A549 (cell line): ENCODE data around the gene DIO1. TPM values are rescaled to one million over a fixed set of nuclear protein-coding genes. Genes with fewer than 3 reads are reported as not detected.

Experiments
- ATAC-seq, 2 experiments: fragments of 200-7000 bp in 1 of 2; fragments of >200 bp in 1 of 2; cut with Nextera tagmentation in 1 of 2; cut with Tn5 transposase in 1 of 2; 3 replicates each; pipeline versions ENCODE4 v1.8.0 to v1.9.1; 2018 to 2020; ENCODE audit warnings: mild to moderate bottlenecking in 1 of 2, moderate library complexity in 1 of 2
- CTCF ChIA-PET: fragments of 300-600 bp; sonication (Branson Sonifier 250); formaldehyde crosslinking; extraction: SDS; loops from one replicate; lab custom pipeline; 2021; ENCODE audit warnings: antibody characterized with exemption, inconsistent platforms; lab: Yijun Ruan, JAX
- POLR2A ChIA-PET: fragments of 350-600 bp; formaldehyde crosslinking; extraction: SDS; loops from one replicate; lab custom pipeline; 2021; ENCODE audit warnings: antibody characterized with exemption, inconsistent platforms; lab: Yijun Ruan, JAX
- DNase-seq, 2 experiments: peaks; one replicate each; pipeline versions ENCODE4 v3.0.0 to v3.0.0-alpha.2; 2011 to 2016; ENCODE audit warnings: low read depth in 1 of 2, low spot score in 1 of 2
- FAIRE-seq: peaks from 2 replicates; lab custom pipeline; 2011; peaks lifted over from hg19 to GRCh38; lab: Jason Lieb, UNC
- H3K27ac ChIP-seq, 2 experiments: fragments of >200 bp; sonication (Bioruptor Twin); formaldehyde crosslinking; 3 replicates each; pipeline ENCODE4 v1.5.1; 2016 to 2017
- H3K4me1 ChIP-seq: fragments of >200 bp; sonication (Bioruptor Twin); formaldehyde crosslinking; 3 replicates; pipeline ENCODE4 v1.6.1; 2016
- H3K4me2 ChIP-seq: fragments of >200 bp; sonication (Bioruptor Twin); formaldehyde crosslinking; 3 replicates; pipeline ENCODE4 v1.6.1; 2016
- H3K4me3 ChIP-seq: fragments of >200 bp; sonication (Bioruptor Twin); formaldehyde crosslinking; 3 replicates; pipeline ENCODE4 v1.5.1; 2016
- H3K9me3 ChIP-seq: fragments of >200 bp; sonication (Bioruptor Twin); formaldehyde crosslinking; 3 replicates; pipeline ENCODE4 v1.6.1; 2016
- CBX2 ChIP-seq: fragments of 200-600 bp; sonication (generic); IDR thresholded peaks from 2 replicates; pipeline ENCODE4 v1.6.1; 2016; ENCODE audit warnings: low read depth, mild to moderate bottlenecking, borderline replicate concordance
- CBX8 ChIP-seq: fragments of 200-600 bp; sonication (generic); IDR thresholded peaks from 2 replicates; pipeline ENCODE4 v1.6.1; 2016
- CHD2 ChIP-seq: fragments of 150-350 bp; IDR thresholded peaks from 2 replicates; pipeline ENCODE4 v1.6.1; 2014; ENCODE audit warnings: low read length; ENCODE audit not compliant: partially characterized antibody
- EHF ChIP-seq: fragments of 250-450 bp; sonication (Bioruptor Pico); IDR thresholded peaks from 2 replicates; pipeline ENCODE4 v1.5.0; 2020; ENCODE audit warnings: mild to moderate bottlenecking
- EHMT2 ChIP-seq: fragments of 200-600 bp; sonication (generic); IDR thresholded peaks from 2 replicates; pipeline ENCODE4 v1.6.1; 2016; ENCODE audit warnings: antibody characterized with exemption, low read depth, mild to moderate bottlenecking, moderate library complexity
- FOSL2 ChIP-seq, 2 experiments: fragments of 450-650 bp in 1 of 2; fragments of >200 bp in 1 of 2; sonication (Bioruptor Twin) in 1 of 2; formaldehyde crosslinking; IDR thresholded peaks; 2 replicates each; pipeline versions ENCODE4 v1.5.0 to v1.6.1; 2016 to 2020; ENCODE audit warnings: mild to moderate bottlenecking in 1 of 2, moderate library complexity in 1 of 2
- FOXS1 ChIP-seq: fragments of 250-450 bp; sonication (Bioruptor Pico); IDR thresholded peaks from 2 replicates; pipeline ENCODE4 v1.5.0; 2020; ENCODE audit warnings: mild to moderate bottlenecking, moderate library complexity
- GATA3 ChIP-seq: IDR thresholded peaks from 2 replicates; pipeline ENCODE4 v1.6.1; 2012; ENCODE audit warnings: borderline replicate concordance
- HDAC2 ChIP-seq: fragments of 200-600 bp; sonication (generic); IDR thresholded peaks from 2 replicates; pipeline ENCODE4 v1.6.1; 2016
- JUN ChIP-seq, 2 experiments: fragments of >200 bp; sonication (Bioruptor Twin); formaldehyde crosslinking; IDR thresholded peaks; 2 replicates in 1 of 2; 3 replicates in 1 of 2; pipeline ENCODE4 v1.6.1; 2016 to 2017
- KDM1A ChIP-seq: fragments of 200-600 bp; sonication (generic); IDR thresholded peaks from 2 replicates; pipeline ENCODE4 v1.6.1; 2016; ENCODE audit warnings: low read depth, mild to moderate bottlenecking
- MAZ ChIP-seq: fragments of 150-350 bp; IDR thresholded peaks from 2 replicates; pipeline ENCODE4 v1.6.1; 2014; ENCODE audit warnings: antibody characterized with exemption, low read depth, low read length, borderline replicate concordance
- NPAS2 ChIP-seq: fragments of 250-450 bp; sonication (Bioruptor Pico); IDR thresholded peaks from 2 replicates; pipeline ENCODE4 v1.8.0; 2022; ENCODE audit warnings: mild to moderate bottlenecking, moderate library complexity, borderline replicate concordance
- PHF8 ChIP-seq: fragments of 200-600 bp; sonication (generic); IDR thresholded peaks from 2 replicates; pipeline ENCODE4 v1.6.1; 2016; ENCODE audit warnings: low read depth, mild to moderate bottlenecking, antibody characterized with exemption, moderate library complexity, borderline replicate concordance
- POLR2A ChIP-seq: IDR thresholded peaks from 2 replicates; pipeline ENCODE4 v1.6.1; 2012; ENCODE audit warnings: mild to moderate bottlenecking, low read length
- POLR2AphosphoS2 ChIP-seq: conservative IDR thresholded peaks from 2 replicates; pipeline ENCODE4 v1.6.1; 2012; ENCODE audit warnings: low read length, improper control_type of control experiment, inconsistent platforms
- RAD21 ChIP-seq, 2 experiments: fragments of >200 bp in 1 of 2; sonication (Bioruptor Twin) in 1 of 2; formaldehyde crosslinking in 1 of 2; IDR thresholded peaks in 1 of 2; conservative IDR thresholded peaks in 1 of 2; 2 replicates in 1 of 2; 3 replicates in 1 of 2; pipeline ENCODE4 v1.6.1; 2012 to 2018; ENCODE audit warnings: inconsistent platforms in 1 of 2
- RARB ChIP-seq: fragments of 250-450 bp; sonication (Bioruptor Pico); IDR thresholded peaks from 2 replicates; pipeline ENCODE4 v1.8.0; 2021; ENCODE audit warnings: mild to moderate bottlenecking, moderate library complexity
- RFX5 ChIP-seq: fragments of 450-650 bp; IDR thresholded peaks from 2 replicates; pipeline ENCODE4 v1.7.1; 2014; ENCODE audit warnings: antibody characterized with exemption, mild to moderate bottlenecking, moderate library complexity
- RNF2 ChIP-seq: fragments of 200-600 bp; sonication (generic); IDR thresholded peaks from 2 replicates; pipeline ENCODE4 v1.6.1; 2016; ENCODE audit warnings: low read depth, mild to moderate bottlenecking, antibody characterized with exemption, moderate library complexity, borderline replicate concordance
- WGBS: methylation state at CpG from one replicate; pipeline ENCODE4 v1.1.6; 2017; ENCODE audit errors: missing lambda C conversion rate; 5-methylcytosine and 5-hydroxymethylcytosine counted together
- polyA plus RNA-seq, 4 experiments: library from polyadenylated mRNA; depleted of rRNA in 3 of 4; stranded (reverse); fragments of >200 nt; fragmentation: RNase III in 1 of 4; extraction: RNeasy Plus Mini Kit Qiagen cat#74134 plus additional on column Dnase treatment in 1 of 4; gene quantifications; 2 replicates in 3 of 4; 3 replicates in 1 of 4; pipeline ENCODE4 v1.2.3, GENCODE V29; 2011 to 2017
- TF ChIP-seq, protein P1 (sequence below): IDR thresholded peaks from 2 replicates; pipeline ENCODE4 v1.6.1; 2012
- TF ChIP-seq, protein P2 (sequence below): fragments of 250-450 bp; sonication (Bioruptor Pico); IDR thresholded peaks from 2 replicates; pipeline ENCODE4 v1.5.0; 2021; ENCODE audit warnings: mild to moderate bottlenecking, moderate library complexity, borderline replicate concordance
- TF ChIP-seq, protein P3 (sequence below): fragments of 450-650 bp; IDR thresholded peaks from 2 replicates; pipeline ENCODE4 v1.6.1; 2014; ENCODE audit warnings: antibody characterized with exemption
- TF ChIP-seq, protein P4 (sequence below): fragments of 200-600 bp; sonication (generic); IDR thresholded peaks from 2 replicates; pipeline ENCODE4 v1.6.1; 2016; ENCODE audit warnings: antibody characterized with exemption, mild to moderate bottlenecking, moderate library complexity

DIO1 gene
- polyA plus RNA-seq, 2 of the 4 experiments (the other 2 are of a cell fraction) = 0.13 TPM; not detected in 1

DNA sequence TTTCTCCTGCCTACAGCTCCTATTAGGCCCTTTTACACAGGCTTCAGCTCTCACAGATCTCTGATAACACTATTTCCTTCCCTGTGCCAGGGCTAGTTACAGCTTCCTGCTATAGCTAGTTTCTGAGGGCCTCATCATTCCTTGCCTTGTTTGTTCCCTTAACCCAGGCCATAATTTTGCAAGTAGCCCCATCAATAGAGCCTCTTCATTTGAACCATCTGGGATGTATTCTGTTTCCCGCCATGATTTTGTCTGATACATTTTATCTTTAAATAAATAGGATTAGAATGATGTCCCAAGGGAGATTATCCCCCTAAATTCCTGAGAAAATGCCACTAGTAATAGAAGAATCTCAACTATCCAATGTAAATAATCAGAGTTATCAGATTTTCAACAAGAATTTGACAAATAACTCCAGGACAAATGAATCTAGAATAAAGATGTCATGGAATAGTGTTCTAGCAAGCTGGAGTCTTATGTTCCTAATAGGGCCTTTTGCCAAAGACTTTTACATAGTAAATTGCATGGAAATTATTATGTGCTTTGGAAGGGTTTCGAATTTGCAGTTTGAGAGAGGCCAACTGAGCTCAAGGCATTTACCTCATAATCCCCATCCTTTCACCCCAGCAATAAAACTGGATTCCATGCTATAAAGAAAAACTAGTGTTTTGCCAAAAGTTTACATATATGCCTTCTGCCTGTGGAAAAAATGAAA, 35.4 kb downstream of the DIO1 start:
- ATAC-seq (no peak), FAIRE-seq (no peak), DNase-seq (no peak)
- H3K9me3 ChIP-seq = peaks cover 15% of the 10 kb centered on the region; the same call in 2 of the 3 replicates
- TF ChIP-seq EHF (CRISPR knock-in tag) = no peak
- no peak for TF ChIP-seq RFX5
- TF ChIP-seq RARB (CRISPR knock-in tag) = no peak
- no peak for TF ChIP-seq HDAC2
- TF ChIP-seq KDM1A = no peak
- no peak for TF ChIP-seq MAZ
- no peak for TF ChIP-seq GATA3
- TF ChIP-seq, protein P1, sequence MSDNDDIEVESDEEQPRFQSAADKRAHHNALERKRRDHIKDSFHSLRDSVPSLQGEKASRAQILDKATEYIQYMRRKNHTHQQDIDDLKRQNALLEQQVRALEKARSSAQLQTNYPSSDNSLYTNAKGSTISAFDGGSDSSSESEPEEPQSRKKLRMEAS = no peak
- no peak for TF ChIP-seq POLR2A
- TF ChIP-seq RNF2 = no peak
- TF ChIP-seq FOSL2 (IDR thresholded peaks at IDR 0.05) = no peak
- TF ChIP-seq FOSL2 (CRISPR knock-in tag; IDR thresholded peaks at IDR 0.05) = no peak
- TF ChIP-seq CBX2 = no peak
- TF ChIP-seq CHD2 = no peak
- TF ChIP-seq NPAS2 (CRISPR knock-in tag) = no peak
- no peak for TF ChIP-seq JUN (IDR thresholded peaks at IDR 0.05)
- no peak overlapping the region for H3K27ac ChIP-seq
- ChIA-PET POLR2A (no interaction called here), CTCF (interaction anchor here (0.7 kb wide), 1 partner anchor 534 kb away, joined by 4 read pairs; no protein-coding TSS in a partner anchor)
- H3K4me1 ChIP-seq = no peaks in the 10 kb centered on the region
- 85% methylated on average over 2 of the region's 2 CpGs for WGBS
- no peak overlapping the region for H3K4me2 ChIP-seq
- no peak overlapping the region for H3K4me3 ChIP-seq

DNA sequence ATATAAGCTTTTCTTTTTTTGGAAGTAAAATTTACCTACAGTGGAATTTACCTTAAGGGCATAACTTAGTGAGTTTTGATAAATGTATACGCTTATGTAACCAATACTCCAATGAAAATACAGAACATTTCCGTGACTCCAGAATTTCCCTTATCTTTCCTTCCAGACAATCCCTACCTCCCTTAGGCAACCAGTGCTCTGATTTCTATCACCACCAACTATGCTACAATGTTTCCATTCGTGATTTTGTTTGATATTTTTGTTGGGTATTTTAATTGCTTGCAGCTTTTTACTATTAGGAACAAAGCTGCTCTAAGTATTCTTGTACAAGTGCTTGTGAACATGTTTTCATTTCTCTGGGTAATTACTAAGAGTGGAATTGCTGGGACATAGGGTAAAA, 36.9 kb downstream of the DIO1 start:
- Histone ChIP-seq H3K4me1 (no peaks in the 10 kb centered on the region), H3K4me3 (no peak overlapping the region), H3K9me3 (peaks cover 28% of the 10 kb centered on the region; the same call in 2 of the 3 replicates), H3K27ac (no peak overlapping the region), H3K4me2 (no peak overlapping the region)
- no peak for DNase-seq
- no peak for TF ChIP-seq RFX5
- TF ChIP-seq NPAS2 (CRISPR knock-in tag) = no peak
- TF ChIP-seq POLR2AphosphoS2 = no peak
- no peak for TF ChIP-seq HDAC2
- TF ChIP-seq JUN (IDR thresholded peaks at IDR 0.05) = no peak
- TF ChIP-seq, protein P2, sequence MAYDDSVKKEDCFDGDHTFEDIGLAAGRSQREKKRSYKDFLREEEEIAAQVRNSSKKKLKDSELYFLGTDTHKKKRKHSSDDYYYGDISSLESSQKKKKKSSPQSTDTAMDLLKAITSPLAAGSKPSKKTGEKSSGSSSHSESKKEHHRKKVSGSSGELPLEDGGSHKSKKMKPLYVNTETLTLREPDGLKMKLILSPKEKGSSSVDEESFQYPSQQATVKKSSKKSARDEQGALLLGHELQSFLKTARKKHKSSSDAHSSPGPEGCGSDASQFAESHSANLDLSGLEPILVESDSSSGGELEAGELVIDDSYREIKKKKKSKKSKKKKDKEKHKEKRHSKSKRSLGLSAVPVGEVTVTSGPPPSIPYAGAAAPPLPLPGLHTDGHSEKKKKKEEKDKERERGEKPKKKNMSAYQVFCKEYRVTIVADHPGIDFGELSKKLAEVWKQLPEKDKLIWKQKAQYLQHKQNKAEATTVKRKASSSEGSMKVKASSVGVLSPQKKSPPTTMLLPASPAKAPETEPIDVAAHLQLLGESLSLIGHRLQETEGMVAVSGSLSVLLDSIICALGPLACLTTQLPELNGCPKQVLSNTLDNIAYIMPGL (CRISPR knock-in tag) = no peak
- ChIA-PET CTCF (interaction anchor here (1.2 kb wide), 1 partner anchor 14 kb away, joined by 3 read pairs; no protein-coding TSS in a partner anchor), POLR2A (no interaction called here)
- no peak for ATAC-seq
- no peak for FAIRE-seq
- 96% methylated on average over 3 of the region's 3 CpGs for WGBS

DNA sequence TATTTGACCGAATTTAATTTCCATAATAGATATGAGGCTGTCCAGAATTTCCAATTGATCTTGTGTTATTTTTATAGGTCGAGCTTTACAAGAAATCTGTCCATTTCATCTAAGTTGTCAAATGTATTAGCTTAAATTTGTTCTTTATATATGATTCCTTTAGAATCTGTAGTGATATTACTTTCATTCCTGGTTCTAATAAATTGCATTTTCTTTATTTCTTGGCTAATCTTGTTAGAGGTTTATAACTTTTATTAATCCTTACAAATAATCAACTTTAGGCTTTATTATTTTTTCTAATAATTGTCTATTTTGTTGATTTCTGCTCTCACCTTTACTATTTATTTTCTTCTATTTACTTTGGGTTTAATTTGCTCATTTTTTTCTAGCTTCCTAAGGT, 37.5 kb downstream of the DIO1 start:
- no peak for DNase-seq
- ChIA-PET CTCF (interaction anchor here (0.7 to 1.2 kb wide), 2 partner anchors 13 to 72 kb away, joined by 3 read pairs; no protein-coding TSS in a partner anchor), POLR2A (no interaction called here)
- ATAC-seq = no peak
- Histone ChIP-seq H3K9me3 (peaks cover 28% of the 10 kb centered on the region; the same call in 2 of the 3 replicates), H3K27ac (no peak overlapping the region), H3K4me3 (no peak overlapping the region), H3K4me1 (no peaks in the 10 kb centered on the region), H3K4me2 (no peak overlapping the region)
- FAIRE-seq = no peak
- WGBS = 95% methylated on average over 2 of the region's 2 CpGs
- TF ChIP-seq PHF8 (no peak), FOXS1 (CRISPR knock-in tag) (no peak), CBX8 (no peak), JUN (IDR thresholded peaks at IDR 0.05) (no peak), RAD21 (conservative IDR thresholded peaks at IDR 0.05 in 1 of 2, IDR thresholded peaks at IDR 0.05 in 1 of 2) (no peak), POLR2AphosphoS2 (no peak), EHMT2 (no peak)
- TF ChIP-seq, protein P3, sequence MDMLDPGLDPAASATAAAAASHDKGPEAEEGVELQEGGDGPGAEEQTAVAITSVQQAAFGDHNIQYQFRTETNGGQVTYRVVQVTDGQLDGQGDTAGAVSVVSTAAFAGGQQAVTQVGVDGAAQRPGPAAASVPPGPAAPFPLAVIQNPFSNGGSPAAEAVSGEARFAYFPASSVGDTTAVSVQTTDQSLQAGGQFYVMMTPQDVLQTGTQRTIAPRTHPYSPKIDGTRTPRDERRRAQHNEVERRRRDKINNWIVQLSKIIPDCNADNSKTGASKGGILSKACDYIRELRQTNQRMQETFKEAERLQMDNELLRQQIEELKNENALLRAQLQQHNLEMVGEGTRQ = no peak
- TF ChIP-seq, protein P2 (CRISPR knock-in tag) = no peak
- TF ChIP-seq, protein P4, sequence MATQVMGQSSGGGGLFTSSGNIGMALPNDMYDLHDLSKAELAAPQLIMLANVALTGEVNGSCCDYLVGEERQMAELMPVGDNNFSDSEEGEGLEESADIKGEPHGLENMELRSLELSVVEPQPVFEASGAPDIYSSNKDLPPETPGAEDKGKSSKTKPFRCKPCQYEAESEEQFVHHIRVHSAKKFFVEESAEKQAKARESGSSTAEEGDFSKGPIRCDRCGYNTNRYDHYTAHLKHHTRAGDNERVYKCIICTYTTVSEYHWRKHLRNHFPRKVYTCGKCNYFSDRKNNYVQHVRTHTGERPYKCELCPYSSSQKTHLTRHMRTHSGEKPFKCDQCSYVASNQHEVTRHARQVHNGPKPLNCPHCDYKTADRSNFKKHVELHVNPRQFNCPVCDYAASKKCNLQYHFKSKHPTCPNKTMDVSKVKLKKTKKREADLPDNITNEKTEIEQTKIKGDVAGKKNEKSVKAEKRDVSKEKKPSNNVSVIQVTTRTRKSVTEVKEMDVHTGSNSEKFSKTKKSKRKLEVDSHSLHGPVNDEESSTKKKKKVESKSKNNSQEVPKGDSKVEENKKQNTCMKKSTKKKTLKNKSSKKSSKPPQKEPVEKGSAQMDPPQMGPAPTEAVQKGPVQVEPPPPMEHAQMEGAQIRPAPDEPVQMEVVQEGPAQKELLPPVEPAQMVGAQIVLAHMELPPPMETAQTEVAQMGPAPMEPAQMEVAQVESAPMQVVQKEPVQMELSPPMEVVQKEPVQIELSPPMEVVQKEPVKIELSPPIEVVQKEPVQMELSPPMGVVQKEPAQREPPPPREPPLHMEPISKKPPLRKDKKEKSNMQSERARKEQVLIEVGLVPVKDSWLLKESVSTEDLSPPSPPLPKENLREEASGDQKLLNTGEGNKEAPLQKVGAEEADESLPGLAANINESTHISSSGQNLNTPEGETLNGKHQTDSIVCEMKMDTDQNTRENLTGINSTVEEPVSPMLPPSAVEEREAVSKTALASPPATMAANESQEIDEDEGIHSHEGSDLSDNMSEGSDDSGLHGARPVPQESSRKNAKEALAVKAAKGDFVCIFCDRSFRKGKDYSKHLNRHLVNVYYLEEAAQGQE = no peak
